Adipose tissue (tissue), 3 donors: ENCODE results near the gene COL11A1. TPM values are rescaled to one million over a fixed set of nuclear protein-coding genes. Genes with fewer than 3 reads are reported as not detected.
"Not testable (repeated sequence)": the region's sequence is repeated elsewhere in the genome, so short reads cannot be mapped to it uniquely, and the experiment has no call there.

Experiments
- H3K27ac ChIP-seq: one replicate; pipeline ENCODE4 v1.5.1; 2013; ENCODE audit warnings: low read depth, low read length
- WGBS, 3 donors: extraction: QIAGEN DNeasy Blood & Tissue Kit; methylation state at CpG; one replicate each; pipeline ENCODE4 v1.1.7; 2013; 5-methylcytosine and 5-hydroxymethylcytosine counted together
- polyA plus RNA-seq, 3 donors: library from polyadenylated mRNA; stranded (reverse); fragments of 200-250 nt; gene quantifications; one replicate each; pipeline ENCODE4 v1.2.3, GENCODE V29; 2013
- donor health status: healthy with polysubstance abuse.
- donor health status: Bipolar disorder and iron deficiency.
- donor health status: healthy.

Gene COL11A1
- polyA plus RNA-seq, 3 donors, result 0.03 to 0.33 (median 0.11) TPM

DNA sequence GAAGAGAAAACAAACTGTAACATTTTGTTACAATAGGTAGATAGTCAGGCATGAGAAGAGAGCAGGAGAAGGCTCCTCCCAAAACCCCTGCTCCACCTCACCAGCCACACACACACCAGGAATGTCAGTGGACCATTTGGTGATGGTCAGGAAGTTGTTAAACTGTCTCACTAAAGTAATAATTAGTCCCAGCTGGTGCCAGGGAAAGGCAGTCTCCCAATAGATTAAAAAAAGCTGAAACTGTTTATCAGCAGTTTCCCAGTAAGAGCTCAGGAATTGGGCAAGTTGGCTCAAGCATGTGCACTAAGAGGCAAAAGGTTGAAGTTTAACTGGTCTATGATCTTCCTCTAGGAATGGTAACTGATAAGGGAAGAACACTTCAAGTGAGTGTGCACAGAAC lies 249.6 kb downstream of the COL11A1 start:
- no peak overlapping the region for H3K27ac ChIP-seq

DNA sequence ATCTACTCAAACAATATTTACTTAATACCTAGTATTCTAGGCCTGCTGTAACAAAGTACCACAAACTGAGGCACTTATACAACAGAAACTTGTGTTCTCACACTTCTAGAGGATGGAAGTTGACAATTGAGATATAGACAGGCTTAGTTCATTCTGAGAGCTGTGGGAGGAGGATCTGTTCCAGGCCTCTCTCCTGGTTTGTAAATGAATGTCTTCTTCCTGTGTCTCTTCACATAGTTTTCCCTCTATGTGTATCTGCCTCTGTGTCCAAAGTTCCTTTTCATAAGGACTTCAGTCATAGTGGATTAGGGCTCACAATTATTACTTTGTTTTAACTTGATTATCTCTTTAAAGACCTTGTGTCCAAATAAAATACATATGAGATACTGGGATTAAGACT lies 251.1 kb downstream of the COL11A1 start:
- H3K27ac ChIP-seq, result no peak overlapping the region

DNA sequence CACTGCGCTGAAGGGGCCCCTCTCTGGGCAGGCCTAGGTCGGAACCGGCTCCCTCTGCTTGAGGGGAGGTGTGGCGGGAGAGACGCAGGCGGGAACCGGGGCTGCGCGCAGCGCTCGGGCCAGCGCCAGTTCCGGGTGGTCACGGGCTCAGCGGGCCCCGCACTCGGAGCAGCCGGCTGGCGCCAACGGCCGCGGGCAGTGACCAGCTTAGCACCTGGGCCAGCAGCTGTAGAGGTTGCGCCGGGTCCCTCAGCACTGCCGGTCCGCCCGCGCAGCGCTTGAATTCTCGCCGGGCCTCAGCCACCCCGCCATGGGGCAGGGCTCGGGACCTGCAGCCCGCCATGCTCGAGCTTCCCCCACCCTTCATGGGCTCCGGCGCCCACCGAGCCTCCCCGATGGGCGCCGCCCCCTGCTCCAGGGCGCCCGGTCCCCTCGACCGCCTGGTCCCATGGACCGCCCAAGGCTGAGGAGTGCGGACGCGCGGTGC lies 254.6 kb downstream of the COL11A1 start:
- no peak overlapping the region for H3K27ac ChIP-seq
- WGBS, 3 donors, result 87 to 91% (median 90%) methylated on average over 41 to 50 of the region's 50 CpGs

DNA sequence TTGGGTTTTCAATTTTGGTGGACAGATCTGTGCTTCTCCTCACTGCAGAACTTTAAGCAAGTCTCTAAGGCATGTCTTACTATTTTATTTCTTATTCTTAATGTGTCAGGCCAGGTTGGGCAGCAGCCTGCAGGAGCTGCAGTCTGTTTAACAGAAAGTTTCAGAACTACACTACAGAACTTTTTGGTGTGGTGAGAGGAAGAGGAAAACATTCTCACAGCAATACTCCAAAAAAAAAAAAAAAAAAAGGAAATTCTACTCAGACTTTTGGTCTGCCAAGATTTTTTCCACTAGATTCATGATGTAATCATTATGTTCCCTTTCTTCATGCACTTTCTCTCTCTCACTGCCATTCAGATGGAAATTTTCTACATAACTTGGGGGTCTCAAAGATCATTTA lies 255.2 kb downstream of the COL11A1 start:
- H3K27ac ChIP-seq, result no peak overlapping the region

DNA sequence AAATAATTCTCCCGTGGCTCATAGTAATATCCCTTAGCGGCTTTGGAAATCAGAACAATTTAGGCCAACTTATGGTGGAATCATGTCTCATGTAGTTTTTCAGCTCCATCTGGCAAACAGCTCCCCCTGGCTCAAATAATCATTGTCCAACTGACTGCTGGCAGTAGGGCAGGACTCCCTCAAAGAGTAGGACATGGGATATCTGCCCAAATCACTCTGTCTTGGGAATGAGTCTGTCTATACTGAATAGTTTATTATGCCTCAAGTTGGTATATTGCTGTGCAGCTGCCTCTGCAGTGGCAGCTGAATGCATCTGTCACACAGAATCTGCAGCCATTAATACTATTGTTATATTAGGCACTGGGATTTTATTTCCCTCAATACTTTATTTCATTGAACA lies 255.7 kb downstream of the COL11A1 start:
- no peak overlapping the region for H3K27ac ChIP-seq
- WGBS, 3 donors, result 59 to 73% (median 59%) methylated on average over 2 of the region's 2 CpGs

DNA sequence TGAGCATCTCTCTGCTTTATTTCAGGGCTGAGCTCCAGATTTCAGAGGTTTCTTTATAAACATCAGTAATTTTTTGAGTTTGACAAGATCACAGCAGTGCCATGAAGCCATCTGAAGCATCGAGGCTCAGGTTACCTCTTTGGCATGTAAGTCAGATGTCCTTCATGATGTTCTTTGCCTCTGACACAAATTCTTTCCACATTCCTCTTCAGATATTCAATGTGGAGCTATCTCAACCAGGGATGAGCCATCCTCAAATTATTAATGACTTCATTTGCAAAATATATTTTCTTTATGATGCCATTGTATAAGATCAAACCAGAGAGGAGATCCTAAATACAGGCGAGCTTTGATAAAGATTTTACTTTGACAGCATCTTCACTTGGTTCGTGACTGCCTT lies 256.7 kb downstream of the COL11A1 start:
- 77 to 88% (median 87%) methylated on average over 3 of the region's 3 CpGs for WGBS, 3 donors
- no peak overlapping the region for H3K27ac ChIP-seq

DNA sequence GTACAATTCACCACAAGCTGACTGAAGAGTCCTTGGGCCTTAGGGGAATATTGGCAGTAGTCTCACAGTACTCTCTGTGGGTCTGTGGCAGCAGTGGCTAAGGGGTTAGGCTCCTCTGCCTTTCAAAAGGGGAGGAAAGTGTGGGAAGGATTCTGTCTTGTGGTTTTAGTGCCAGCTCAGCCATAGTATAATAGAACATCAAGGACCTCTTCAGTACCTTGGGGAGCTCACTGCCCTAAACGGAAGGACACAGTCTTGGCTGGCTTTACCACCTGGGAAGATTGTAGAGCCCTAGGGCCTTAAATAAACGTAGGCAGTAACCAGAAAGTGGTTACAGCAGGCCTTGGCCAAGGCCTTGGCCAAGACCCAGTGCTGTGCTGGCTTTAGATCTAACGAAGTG lies 265.7 kb downstream of the COL11A1 start:
- WGBS, 3 donors, result 40 to 58% (median 49%) methylated on average over 3 of the region's 3 CpGs

DNA sequence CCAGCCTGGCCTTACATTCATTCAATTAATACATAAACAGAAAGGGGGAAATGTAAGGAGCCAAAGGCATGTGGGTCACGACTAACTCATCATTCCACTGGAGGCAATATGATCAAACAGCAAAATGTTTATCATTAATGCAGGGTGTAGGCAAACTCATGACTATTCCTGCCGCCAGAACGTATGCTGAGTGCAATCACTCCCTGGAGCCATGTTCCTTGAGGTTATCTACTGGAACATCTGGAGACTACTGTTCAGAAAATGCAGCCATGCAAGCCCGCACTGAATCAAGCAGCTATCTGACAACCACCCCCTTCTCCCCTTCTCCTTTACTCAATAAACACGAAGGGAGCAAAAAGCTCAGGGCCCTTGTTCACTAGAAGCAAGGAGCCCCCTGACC lies 267.6 kb downstream of the COL11A1 start:
- no peak overlapping the region for H3K27ac ChIP-seq
- WGBS, 3 donors, result 62 to 76% (median 66%) methylated on average over 5 of the region's 5 CpGs

More for the DNA sequence above, 265.7 kb downstream of the COL11A1 start:
- no peak overlapping the region for H3K27ac ChIP-seq

DNA sequence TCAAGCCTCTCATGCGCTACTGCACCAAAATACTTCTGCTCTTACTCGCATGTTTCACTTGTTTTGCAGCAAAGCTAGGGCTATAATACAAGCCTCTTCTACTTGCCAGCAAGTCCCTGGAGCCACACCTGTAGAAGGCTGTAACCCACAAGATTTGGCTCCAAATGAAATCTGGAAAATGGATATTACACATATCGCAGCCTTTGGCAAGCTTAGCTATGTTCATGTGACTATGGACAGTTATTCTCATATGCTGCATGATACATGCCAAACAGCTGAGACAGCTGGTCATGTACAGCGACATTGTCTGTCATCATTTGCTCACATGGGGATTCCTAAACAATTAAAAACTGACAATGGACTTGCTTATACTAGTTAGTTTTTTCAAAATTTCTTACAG lies 270.3 kb downstream of the COL11A1 start:
- WGBS, 3 donors, result 74 to 88% (median 78%) methylated on average over 4 of the region's 4 CpGs
- no peak overlapping the region for H3K27ac ChIP-seq

DNA sequence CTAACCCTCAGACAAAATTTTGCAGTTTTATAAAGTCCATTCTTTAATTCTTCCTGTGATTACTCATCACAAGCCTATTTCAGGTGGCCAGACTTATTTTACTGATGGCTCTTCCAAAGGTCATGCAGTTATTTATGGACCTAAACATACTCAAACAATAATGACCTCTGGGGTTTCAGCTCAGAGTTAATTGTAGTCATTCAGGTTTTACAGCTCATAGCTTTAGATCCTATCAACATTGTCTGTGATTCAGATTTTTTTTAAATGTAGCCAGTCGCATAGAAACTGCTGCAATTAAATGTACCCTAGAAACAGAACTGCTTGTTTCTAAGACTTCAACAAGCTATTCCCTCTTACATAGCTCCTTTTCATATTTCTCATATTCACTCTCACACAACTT lies 270.8 kb downstream of the COL11A1 start:
- 33 to 77% (median 44%) methylated on average over 1 of the region's 1 CpG for WGBS, 3 donors
- no peak overlapping the region for H3K27ac ChIP-seq

DNA sequence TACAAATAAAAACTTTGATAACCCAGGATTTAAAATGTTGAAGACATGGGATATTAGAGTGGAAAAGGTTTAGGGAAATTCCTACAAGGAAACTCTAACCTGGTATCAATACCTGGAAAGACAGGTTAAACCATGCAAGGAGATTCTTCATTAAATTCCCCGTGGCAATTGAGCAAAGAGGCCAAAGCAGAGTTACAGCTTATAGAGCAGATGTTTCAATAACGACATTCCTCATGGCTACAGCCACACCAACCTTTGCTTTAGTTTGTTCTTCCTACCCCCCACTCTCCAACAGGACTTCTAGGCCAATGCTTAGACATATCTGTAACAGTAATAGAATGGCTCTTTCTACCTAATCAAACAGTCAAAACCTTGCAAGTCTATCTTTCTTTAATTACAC lies 271.3 kb downstream of the COL11A1 start:
- WGBS, 3 donors, result 35 to 72% (median 46%) methylated on average over 2 of the region's 2 CpGs

DNA sequence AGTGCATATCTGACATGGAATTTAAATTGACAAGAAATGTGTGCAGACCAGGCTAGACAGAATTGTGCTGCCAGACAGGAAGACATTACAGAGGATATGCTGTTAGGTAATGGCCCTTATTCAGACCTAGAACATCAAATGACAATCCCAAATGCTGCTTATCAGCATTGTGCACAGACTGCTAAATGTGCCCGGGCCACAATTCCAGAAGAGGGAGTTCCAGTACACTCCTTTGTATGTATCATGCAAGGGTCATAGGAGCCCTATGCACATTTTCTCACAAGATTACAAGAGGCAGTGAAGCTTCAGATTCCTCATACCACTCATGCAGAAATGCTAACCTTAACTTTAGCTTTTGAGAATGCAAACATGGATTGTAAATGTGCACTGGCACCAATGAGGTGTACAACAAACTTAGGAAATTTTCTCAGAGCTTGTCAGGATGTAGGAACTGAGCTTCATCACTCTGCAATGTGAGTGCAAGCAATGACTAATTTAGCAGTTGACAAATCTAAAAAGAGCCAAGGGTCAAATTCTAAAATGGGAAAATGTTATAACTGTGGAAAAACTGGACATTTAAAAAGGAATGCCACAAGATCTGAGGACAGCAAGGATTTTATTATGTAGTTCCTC lies 273.5 kb downstream of the COL11A1 start:
- WGBS, 3 donors, result 85 to 89% (median 88%) methylated on average over 1 of the region's 1 CpG
- H3K27ac ChIP-seq, result no peak overlapping the region

More for the DNA sequence above, 271.3 kb downstream of the COL11A1 start:
- H3K27ac ChIP-seq, result no peak overlapping the region

DNA sequence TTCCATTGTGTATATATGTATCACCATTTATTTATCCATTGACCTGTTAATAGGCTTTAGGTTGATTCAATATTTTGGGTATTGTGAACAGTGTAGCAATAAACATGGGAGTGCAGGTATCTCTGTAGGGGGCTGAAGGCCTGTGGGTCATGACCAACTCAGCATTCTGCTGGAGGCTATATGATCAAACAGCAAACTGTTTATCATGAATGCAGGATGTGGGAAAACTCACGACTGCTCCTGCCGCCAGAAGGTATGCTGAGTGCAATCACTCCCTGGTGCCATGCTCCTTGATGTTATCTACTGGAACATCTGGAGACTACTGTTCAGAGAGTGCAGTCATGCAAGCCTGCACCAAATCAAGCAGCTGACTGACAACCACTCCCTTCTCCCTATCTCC lies 275.2 kb downstream of the COL11A1 start:
- H3K27ac ChIP-seq, result no peak overlapping the region
- whole genome bisulfite sequencing, 3 donors, result 76 to 88% (median 85%) methylated on average over 2 of the region's 2 CpGs

DNA sequence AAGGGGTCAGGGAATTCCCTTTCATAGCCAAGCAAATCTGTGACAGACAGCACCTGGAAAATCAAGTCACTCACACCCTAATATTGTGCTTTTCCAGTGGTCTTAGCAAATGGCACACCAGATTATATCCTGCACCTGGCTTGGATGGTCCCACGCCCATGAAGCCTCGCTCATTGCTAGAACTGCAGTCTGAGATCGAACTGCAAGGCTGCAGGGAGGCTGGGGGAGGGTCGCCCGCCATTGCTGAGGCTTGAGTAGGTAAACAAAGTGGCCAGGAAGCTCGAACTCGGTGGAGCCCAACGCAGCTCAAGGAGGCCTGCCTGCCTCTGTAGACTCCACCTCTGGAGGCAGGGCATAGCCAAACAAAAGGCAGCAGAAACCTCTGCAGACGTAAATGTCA lies 281.6 kb downstream of the COL11A1 start:
- H3K27ac ChIP-seq, result not testable (repeated sequence)
- WGBS, 3 donors, result 70 to 79% (median 79%) methylated on average over 9 of the region's 9 CpGs
